ENCODE data around the gene DNMT3L. TPM values are rescaled to one million over a fixed set of nuclear protein-coding genes. Genes with fewer than 3 reads are reported as not detected.
"Not testable (repeated sequence)": the region's sequence is repeated elsewhere in the genome, so short reads cannot be mapped to it uniquely, and the experiment has no call there.

The DNMT3L gene
- total RNA-seq, 1 donor, result not detected

DNA sequence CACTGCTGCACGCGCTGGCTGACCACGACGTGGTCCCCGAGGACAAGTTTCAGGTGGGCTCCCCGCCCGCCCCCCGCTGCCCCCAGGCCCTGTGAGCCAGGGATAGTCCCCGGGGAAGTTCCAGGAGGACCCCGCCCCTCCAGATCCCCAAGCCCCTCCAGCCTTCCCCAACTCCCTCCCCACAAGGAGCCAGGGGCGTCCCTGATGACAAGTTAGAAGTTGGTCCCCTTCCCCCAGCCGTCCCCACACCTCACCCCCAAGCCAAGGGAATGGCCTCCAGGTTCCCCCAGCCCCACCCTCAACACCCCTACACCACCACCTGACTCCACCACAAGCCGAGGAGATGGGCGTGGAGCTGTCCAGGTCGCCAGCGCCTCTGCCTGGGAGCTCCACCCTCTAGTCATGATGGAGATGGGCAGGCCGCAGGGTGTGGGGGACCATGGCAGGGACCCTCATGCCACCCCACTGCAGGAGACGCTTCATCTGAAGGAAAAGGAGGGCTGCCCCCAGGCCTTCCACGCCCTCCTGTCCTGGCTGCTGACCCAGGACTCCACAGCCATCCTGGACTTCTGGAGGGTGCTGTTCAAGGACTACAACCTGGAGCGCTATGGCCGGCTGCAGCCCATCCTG, 24.5 kb upstream of the DNMT3L start:
- H2AFZ ChIP-seq (ENCODE audit: low read length), result no peak overlapping the region

DNA sequence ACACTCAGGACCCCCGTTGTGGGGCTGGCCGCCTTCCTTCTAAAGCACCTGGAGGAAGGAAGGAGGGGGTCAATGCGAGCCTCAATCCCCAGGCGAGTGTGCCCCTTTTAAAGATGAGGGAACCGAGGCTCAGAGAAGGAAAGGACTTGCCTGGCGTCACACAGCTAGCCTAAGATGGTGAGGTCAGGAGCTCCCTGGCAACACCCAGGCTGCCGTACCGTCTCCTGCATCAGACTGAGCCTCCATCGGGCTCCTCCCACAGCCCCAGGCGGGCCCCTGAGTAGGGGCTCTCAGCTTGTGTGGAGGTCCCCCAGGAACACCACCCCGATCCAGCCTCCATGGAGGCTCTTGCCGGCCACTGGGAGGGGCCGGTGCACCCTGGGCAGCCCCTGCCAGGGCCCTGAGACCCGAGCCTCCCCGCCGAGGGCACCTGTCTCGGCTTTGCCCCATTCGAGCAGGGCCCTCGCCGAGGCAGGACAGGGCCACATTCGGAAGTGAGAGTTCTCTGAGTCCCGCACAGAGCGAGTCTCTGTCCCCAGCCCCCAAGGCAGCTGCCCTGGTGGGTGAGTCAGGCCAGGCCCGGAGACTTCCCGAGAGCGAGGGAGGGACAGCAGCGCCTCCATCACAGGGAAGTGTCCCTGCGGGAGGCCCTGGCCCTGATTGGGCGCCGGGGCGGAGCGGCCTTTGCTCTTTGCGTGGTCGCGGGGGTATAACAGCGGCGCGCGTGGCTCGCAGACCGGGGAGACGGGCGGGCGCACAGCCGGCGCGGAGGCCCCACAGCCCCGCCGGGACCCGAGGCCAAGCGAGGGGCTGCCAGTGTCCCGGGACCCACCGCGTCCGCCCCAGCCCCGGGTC, 23.7 kb upstream of the DNMT3L start, which contains the start of gene AIRE:
TSS of gene AIRE (plus strand) at position 739 of the 855 bp plus-strand sequence. CDS start 131 bp downstream, outside the sequence.
- H3K79me2 ChIP-seq (ENCODE audit: insufficient read depth, low read length), result no peaks in the 10 kb centered on the region
- DNase-seq (ENCODE audit: insufficient read length, low spot score, missing footprints), result peak; percentile 95
- H2AFZ ChIP-seq (ENCODE audit: low read length), result peak within 1 kb of the TSS; percentile 68
- H3K4me3 ChIP-seq (ENCODE audit: insufficient read depth, low read length), result peak within 1 kb of the TSS; percentile 37
- H3K9me3 ChIP-seq (ENCODE audit: low read depth, low read length), result no peaks in the 10 kb centered on the region
- TF ChIP-seq, protein P1, sequence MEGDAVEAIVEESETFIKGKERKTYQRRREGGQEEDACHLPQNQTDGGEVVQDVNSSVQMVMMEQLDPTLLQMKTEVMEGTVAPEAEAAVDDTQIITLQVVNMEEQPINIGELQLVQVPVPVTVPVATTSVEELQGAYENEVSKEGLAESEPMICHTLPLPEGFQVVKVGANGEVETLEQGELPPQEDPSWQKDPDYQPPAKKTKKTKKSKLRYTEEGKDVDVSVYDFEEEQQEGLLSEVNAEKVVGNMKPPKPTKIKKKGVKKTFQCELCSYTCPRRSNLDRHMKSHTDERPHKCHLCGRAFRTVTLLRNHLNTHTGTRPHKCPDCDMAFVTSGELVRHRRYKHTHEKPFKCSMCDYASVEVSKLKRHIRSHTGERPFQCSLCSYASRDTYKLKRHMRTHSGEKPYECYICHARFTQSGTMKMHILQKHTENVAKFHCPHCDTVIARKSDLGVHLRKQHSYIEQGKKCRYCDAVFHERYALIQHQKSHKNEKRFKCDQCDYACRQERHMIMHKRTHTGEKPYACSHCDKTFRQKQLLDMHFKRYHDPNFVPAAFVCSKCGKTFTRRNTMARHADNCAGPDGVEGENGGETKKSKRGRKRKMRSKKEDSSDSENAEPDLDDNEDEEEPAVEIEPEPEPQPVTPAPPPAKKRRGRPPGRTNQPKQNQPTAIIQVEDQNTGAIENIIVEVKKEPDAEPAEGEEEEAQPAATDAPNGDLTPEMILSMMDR (IDR thresholded peaks at IDR 0.05; ENCODE audit: extremely low read depth, low read depth, low read length), result no peak
- H4K20me1 ChIP-seq (ENCODE audit: insufficient read depth, low read length), result no peaks in the 10 kb centered on the region
- peak within 1 kb of the TSS; percentile 39 for H3K4me2 ChIP-seq (ENCODE audit: insufficient read depth, low read length)
- no peak within 1 kb of the TSS for H3K27ac ChIP-seq (ENCODE audit: low read depth, low read length)
- no peaks in the 10 kb centered on the region for H3K27me3 ChIP-seq (ENCODE audit: insufficient read depth, low read length)
- H3K4me1 ChIP-seq (ENCODE audit: insufficient read depth, low read length), result peaks cover 3% of the 10 kb centered on the region
- no peaks in the 10 kb centered on the region for H3K36me3 ChIP-seq (ENCODE audit: insufficient read depth, low read length)

More for the DNA sequence above, 24.5 kb upstream of the DNMT3L start:
- Histone ChIP-seq H4K20me1 (ENCODE audit: insufficient read depth, low read length) (no peaks in the 10 kb centered on the region), H3K4me2 (ENCODE audit: insufficient read depth, low read length) (peak overlapping the region; percentile 39), H3K27me3 (ENCODE audit: insufficient read depth, low read length) (no peaks in the 10 kb centered on the region), H3K27ac (ENCODE audit: low read depth, low read length) (no peak overlapping the region), H3K4me3 (ENCODE audit: insufficient read depth, low read length) (no peak overlapping the region), H3K79me2 (ENCODE audit: insufficient read depth, low read length) (no peaks in the 10 kb centered on the region), H3K9me3 (ENCODE audit: low read depth, low read length) (no peaks in the 10 kb centered on the region), H3K4me1 (ENCODE audit: insufficient read depth, low read length) (peaks cover 3% of the 10 kb centered on the region), H3K36me3 (ENCODE audit: insufficient read depth, low read length) (no peaks in the 10 kb centered on the region)
- no peak for DNase-seq (ENCODE audit: insufficient read length, low spot score, missing footprints)
- TF ChIP-seq, protein P1 (IDR thresholded peaks at IDR 0.05; ENCODE audit: extremely low read depth, low read depth, low read length), result no peak

DNA sequence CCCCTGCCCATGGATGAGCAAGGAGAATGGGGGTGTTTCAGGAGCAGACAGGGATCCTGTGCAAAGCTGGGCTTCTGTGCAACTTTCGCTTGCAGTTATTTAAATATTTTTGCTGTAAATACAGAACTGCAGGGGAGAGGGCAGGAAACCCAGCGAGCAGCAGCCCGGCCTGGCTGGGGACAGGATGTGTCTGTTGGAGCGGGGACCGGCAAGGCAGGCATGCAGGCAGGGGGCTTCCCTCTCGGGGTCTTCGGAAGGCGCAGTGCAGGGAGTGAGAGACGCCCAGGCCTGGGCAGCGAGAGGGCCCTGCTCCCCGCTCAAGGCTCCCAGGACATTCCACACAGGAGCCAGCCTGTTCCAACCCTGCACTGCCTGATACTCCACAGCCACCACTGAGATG, 22.3 kb upstream of the DNMT3L start:
- no peak for DNase-seq (ENCODE audit: insufficient read length, low spot score, missing footprints)
- TF ChIP-seq, protein P1 (IDR thresholded peaks at IDR 0.05; ENCODE audit: extremely low read depth, low read depth, low read length), result no peak
- Histone ChIP-seq H3K27me3 (ENCODE audit: insufficient read depth, low read length) (no peaks in the 10 kb centered on the region), H3K79me2 (ENCODE audit: insufficient read depth, low read length) (no peaks in the 10 kb centered on the region), H4K20me1 (ENCODE audit: insufficient read depth, low read length) (no peaks in the 10 kb centered on the region), H3K9me3 (ENCODE audit: low read depth, low read length) (no peaks in the 10 kb centered on the region), H3K4me1 (ENCODE audit: insufficient read depth, low read length) (peaks cover 3% of the 10 kb centered on the region), H3K4me2 (ENCODE audit: insufficient read depth, low read length) (no peak overlapping the region), H3K36me3 (ENCODE audit: insufficient read depth, low read length) (no peaks in the 10 kb centered on the region), H3K27ac (ENCODE audit: low read depth, low read length) (no peak overlapping the region), H3K4me3 (ENCODE audit: insufficient read depth, low read length) (no peak overlapping the region), H2AFZ (ENCODE audit: low read length) (no peak overlapping the region)

DNA sequence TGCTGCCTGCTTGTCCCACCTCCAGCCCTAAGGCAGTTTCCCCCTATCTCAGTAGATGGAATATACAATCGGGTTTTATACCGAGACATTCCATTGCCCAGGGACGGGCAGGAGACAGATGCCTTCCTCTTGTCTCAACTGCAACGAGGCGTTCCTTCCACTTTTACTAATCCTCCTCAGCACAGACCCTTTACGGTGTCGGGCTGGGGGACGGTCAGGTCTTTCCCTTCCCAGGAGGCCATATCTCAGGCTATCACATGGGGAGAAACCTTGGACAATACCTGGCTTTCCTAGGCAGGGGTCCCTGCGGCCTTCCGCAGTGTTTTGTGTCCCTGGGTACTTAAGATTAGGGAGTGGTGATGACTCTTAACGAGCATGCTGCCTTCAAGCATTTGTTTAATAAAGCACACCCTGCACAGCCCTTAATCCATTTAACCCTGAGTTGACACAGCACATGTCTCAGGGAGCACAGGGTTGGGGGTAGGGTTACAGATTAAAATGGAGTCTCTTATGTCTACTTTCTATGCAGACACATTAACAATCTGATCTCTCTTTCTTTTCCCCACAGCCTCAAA, 21.6 kb upstream of the DNMT3L start:
- H3K79me2 ChIP-seq (ENCODE audit: insufficient read depth, low read length); H3K4me3 ChIP-seq (ENCODE audit: insufficient read depth, low read length); H3K36me3 ChIP-seq (ENCODE audit: insufficient read depth, low read length); DNase-seq (ENCODE audit: insufficient read length, low spot score, missing footprints); H3K4me2 ChIP-seq (ENCODE audit: insufficient read depth, low read length); H4K20me1 ChIP-seq (ENCODE audit: insufficient read depth, low read length); H3K9me3 ChIP-seq (ENCODE audit: low read depth, low read length); H3K27ac ChIP-seq (ENCODE audit: low read depth, low read length); H2AFZ ChIP-seq (ENCODE audit: low read length); H3K4me1 ChIP-seq (ENCODE audit: insufficient read depth, low read length); H3K27me3 ChIP-seq (ENCODE audit: insufficient read depth, low read length): not testable (repeated sequence)
